GM12878 (cell line): ENCODE data around the gene FRZB. TPM values are rescaled to one million over a fixed set of nuclear protein-coding genes. Genes with fewer than 3 reads are reported as not detected.

Experiments
- ATAC-seq: fragments of 200-7000 bp; cut with Tn5 transposase; 3 replicates; pipeline ENCODE4 v1.9.1; 2020; ENCODE audit warnings: mild to moderate bottlenecking, moderate library complexity
- BruUV-seq: library from RNA; stranded (reverse); fragments of 400-500 nt; replicated peaks from 2 replicates; lab custom pipeline; 2021; lab: Mats Ljungman, UMichigan
- CTCF ChIA-PET: fragments of 300-600 bp; sonication (Branson Sonifier 250); formaldehyde crosslinking; extraction: SDS; loops from one replicate; lab custom pipeline; 2021; ENCODE audit warnings: inconsistent platforms; lab: Yijun Ruan, JAX
- POLR2A ChIA-PET: fragments of 350-600 bp; formaldehyde crosslinking; extraction: SDS; loops from one replicate; lab custom pipeline; 2021; ENCODE audit warnings: inconsistent platforms; lab: Charles Lee
- RAD21 ChIA-PET: fragments of 300-600 bp; sonication (Branson Sonifier 250); formaldehyde crosslinking; loops from one replicate; lab custom pipeline; 2023; ENCODE audit warnings: antibody characterized with exemption; ENCODE audit not compliant: unreplicated experiment; lab: Charles Lee
- SMC1A ChIA-PET: fragments of 300-600 bp; sonication (Branson Sonifier 250); formaldehyde crosslinking; loops from one replicate; lab custom pipeline; 2023; ENCODE audit not compliant: unreplicated experiment, uncharacterized antibody; lab: Charles Lee
- DNase-seq: peaks from one replicate; pipeline ENCODE4 v3.0.0-alpha.2; 2011; ENCODE audit warnings: low read depth, low spot score
- FAIRE-seq: peaks from 3 replicates; lab custom pipeline; 2011; peaks lifted over from hg19 to GRCh38; lab: Jason Lieb, UNC
- H2AFZ ChIP-seq: 2 replicates; pipeline ENCODE4 v1.6.0; 2011; ENCODE audit warnings: low read depth, low read length, control low read depth; ENCODE audit not compliant: control insufficient read depth
- H3K27ac ChIP-seq: 2 replicates; pipeline ENCODE4 v1.5.1; 2011; ENCODE audit warnings: control low read depth; ENCODE audit not compliant: control insufficient read depth, insufficient read depth
- H3K27me3 ChIP-seq, 2 experiments: replicated peaks in 1 of 2; 2 replicates each; pipeline versions ENCODE4 v1.6.0 to v1.6.1; 2011; ENCODE audit warnings: low read length in 1 of 2; ENCODE audit not compliant: control insufficient read depth in 2 of 2, insufficient read depth in 2 of 2
- H3K36me3 ChIP-seq, 2 experiments: 2 replicates each; pipeline ENCODE4 v1.5.1; 2011; ENCODE audit warnings: low read length in 1 of 2; ENCODE audit not compliant: control insufficient read depth in 2 of 2, insufficient read depth in 2 of 2
- H3K4me1 ChIP-seq: 2 replicates; pipeline ENCODE4 v1.6.1; 2011; ENCODE audit warnings: mild to moderate bottlenecking, low read length, moderate library complexity, mixed read lengths; ENCODE audit not compliant: control insufficient read depth, insufficient read depth
- H3K4me2 ChIP-seq: 2 replicates; pipeline ENCODE4 v1.6.0; 2011; ENCODE audit warnings: control low read depth; ENCODE audit not compliant: control insufficient read depth, insufficient read depth
- H3K4me3 ChIP-seq: fragments of 200-600 bp; sonication (generic); 2 replicates; pipeline ENCODE4 v1.5.1; 2016
- H3K79me2 ChIP-seq: 2 replicates; pipeline ENCODE4 v1.6.0; 2011; ENCODE audit warnings: low read length; ENCODE audit not compliant: control insufficient read depth, insufficient read depth
- H3K9ac ChIP-seq: 2 replicates; pipeline ENCODE4 v1.8.0; 2011; ENCODE audit warnings: low read length, control low read depth, mixed read lengths; ENCODE audit not compliant: control insufficient read depth, insufficient read depth
- H3K9me3 ChIP-seq: replicated peaks from 3 replicates; pipeline ENCODE4 v1.5.1; 2011; ENCODE audit warnings: mild to moderate bottlenecking, low read length; ENCODE audit not compliant: control insufficient read depth, insufficient read depth
- H4K20me1 ChIP-seq: 2 replicates; pipeline ENCODE4 v1.6.0; 2011; ENCODE audit not compliant: control insufficient read depth, insufficient read depth
- ASH2L ChIP-seq: fragments of 300-600, 200-600 bp; sonication (generic); IDR thresholded peaks from 2 replicates; pipeline ENCODE4 v1.6.1; 2017; ENCODE audit warnings: low read depth, mild to moderate bottlenecking, borderline replicate concordance
- BHLHE40 ChIP-seq, 2 experiments: fragments of 450-650 bp in 1 of 2; IDR thresholded peaks; 2 replicates each; pipeline ENCODE4 v1.6.1; 2011 to 2017; ENCODE audit warnings: low read depth in 2 of 2, borderline replicate concordance in 1 of 2, improper control_type of control experiment in 1 of 2, low read length in 1 of 2, mild to moderate bottlenecking in 1 of 2
- EED ChIP-seq: sonication (generic); IDR thresholded peaks from 2 replicates; pipeline ENCODE4 v1.6.1; 2016; ENCODE audit warnings: antibody characterized with exemption, low read depth
- HDAC2 ChIP-seq: fragments of 200-600 bp; sonication (generic); IDR thresholded peaks from 2 replicates; pipeline ENCODE4 v1.6.1; 2017
- IKZF2 ChIP-seq, 2 experiments: fragments of 450-650 bp; IDR thresholded peaks; 2 replicates each; pipeline ENCODE4 v1.6.1; 2017; ENCODE audit warnings: mild to moderate bottlenecking in 2 of 2, moderate library complexity in 2 of 2
- PML ChIP-seq: IDR thresholded peaks from 2 replicates; pipeline ENCODE4 v1.6.1; 2012; ENCODE audit warnings: low read length, inconsistent platforms
- POLR2AphosphoS2 ChIP-seq: IDR thresholded peaks from 2 replicates; pipeline ENCODE4 v1.6.1; 2011; ENCODE audit warnings: low read depth, mild to moderate bottlenecking, low read length, improper control_type of control experiment, moderate library complexity
- RAD21 ChIP-seq: IDR thresholded peaks from 2 replicates; pipeline ENCODE4 v1.6.1; 2011; ENCODE audit warnings: mild to moderate bottlenecking, low read depth, low read length, moderate library complexity; ENCODE audit not compliant: insufficient read depth
- RB1 ChIP-seq: fragments of 450-650 bp; formaldehyde crosslinking; IDR thresholded peaks from 2 replicates; pipeline ENCODE4 v1.6.1; 2017; ENCODE audit warnings: mild to moderate bottlenecking, borderline replicate concordance
- SMAD5 ChIP-seq: IDR thresholded peaks from 2 replicates; pipeline ENCODE4 v1.6.1; 2016; ENCODE audit warnings: antibody characterized with exemption, low read depth
- USF1 ChIP-seq: IDR thresholded peaks from 2 replicates; pipeline ENCODE4 v1.6.1; 2011; ENCODE audit warnings: borderline replicate concordance, low read depth, mild to moderate bottlenecking, moderate library complexity, mixed read lengths, low read length; ENCODE audit not compliant: insufficient read depth; ENCODE audit errors: extremely low read length
- WGBS: methylation state at CpG from one replicate; pipeline ENCODE4 v1.1.6; 2016; ENCODE audit warnings: low lambda C conversion rate; ENCODE audit not compliant: insufficient replicate concordance, insufficient coverage; ENCODE audit errors: missing lambda C conversion rate; 5-methylcytosine and 5-hydroxymethylcytosine counted together
- in situ Hi-C: fragments of 300-500 bp; cut with MboI; formaldehyde crosslinking; loops from 9 replicates; pipeline ENCODE4 v1.14.3; 2018; ENCODE audit warnings: mixed read lengths
- intact Hi-C: fragments of 100-400 bp; cut with micrococcal nuclease; formaldehyde crosslinking; loops from one replicate; pipeline ENCODE4 v1.14.2; 2022; ENCODE audit not compliant: unreplicated experiment
- polyA plus RNA-seq, 11 experiments: library from polyadenylated mRNA; depleted of rRNA in 4 of 11; unstranded in 6 of 11; stranded (reverse) in 5 of 11; fragments of >200 nt; fragmentation: Nextera tagmentation in 4 of 11; fragmentation: Illumina TruSeq in 1 of 11; extraction: Ambion mirVana in 4 of 11; extraction: Trizol in 1 of 11; gene quantifications; 1 replicate in 1 of 11; 2 replicates in 10 of 11; pipeline versions ENCODE4 v1.2.1 to v1.2.3, GENCODE V29; 2011 to 2016; ENCODE audit warnings: inconsistent platforms in 2 of 11, missing spikeins in 2 of 11, low read depth in 1 of 11
- total RNA-seq, 4 experiments: library from RNA; depleted of rRNA in 3 of 4; stranded (reverse); fragments of >200 nt in 3 of 4; fragmentation: Illumina TruSeq in 1 of 4; extraction: Trizol in 1 of 4; gene quantifications; 2 replicates each; pipeline versions ENCODE4 v1.2.1 to v1.2.3, GENCODE V29; 2013 to 2021

Gene FRZB
- total and polyA plus RNA-seq, 10 of the 15 experiments (the other 5 are each of a cell fraction or from before 2014, with no cell fraction given): 0.03 TPM; not detected in 9

DNA sequence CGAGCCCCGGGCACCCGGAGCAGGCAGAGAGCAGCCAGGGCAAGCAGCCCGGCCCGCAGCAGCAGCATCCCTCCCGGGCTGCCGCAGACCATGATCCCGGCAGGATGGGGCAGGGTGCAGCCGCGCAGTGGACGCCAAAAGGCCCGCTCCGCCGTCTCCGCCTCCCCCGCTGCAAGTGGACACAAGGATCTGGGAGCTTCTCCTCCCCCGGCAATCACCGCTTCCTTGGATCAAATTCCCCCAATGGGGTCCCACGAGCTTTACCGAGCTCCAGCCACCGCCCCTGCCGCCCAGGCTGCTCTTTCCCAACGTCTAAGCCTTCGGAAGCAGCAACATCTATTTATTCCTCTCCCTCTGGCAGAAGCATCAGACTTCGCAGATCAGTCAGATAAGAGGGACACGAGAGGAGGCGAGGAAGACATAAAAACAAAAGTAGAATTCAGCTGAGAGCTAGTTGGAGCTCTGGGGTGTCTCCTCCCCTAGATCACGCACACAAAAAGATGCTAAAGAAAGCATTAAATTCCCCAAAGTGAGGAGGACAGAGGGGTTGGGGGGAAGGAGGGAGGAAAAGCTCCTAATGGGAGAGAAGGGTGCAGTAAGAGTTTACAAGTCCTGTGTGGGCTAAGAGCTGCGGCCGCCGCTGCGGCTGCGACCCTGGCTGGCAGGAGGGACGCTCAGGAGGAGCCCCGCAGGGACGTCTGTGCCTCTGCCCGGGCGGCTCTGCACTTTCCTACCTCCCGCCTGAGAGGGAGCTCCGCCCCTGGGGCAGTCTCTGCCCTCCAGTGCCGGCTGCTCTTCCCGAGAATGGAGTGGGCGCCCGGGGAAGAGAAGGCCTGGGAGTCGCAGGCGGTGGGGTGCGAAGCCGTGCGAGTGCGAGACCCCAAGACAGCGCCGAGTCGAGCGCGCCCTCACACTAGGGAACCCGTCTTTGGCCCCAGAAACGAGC lies at the start of gene FRZB (continued):
- no peak for TF ChIP-seq IKZF2 (IDR thresholded peaks at IDR 0.05)
- no peak for TF ChIP-seq ASH2L
- TF ChIP-seq PML: no peak
- no peak for TF ChIP-seq POLR2AphosphoS2

DNA sequence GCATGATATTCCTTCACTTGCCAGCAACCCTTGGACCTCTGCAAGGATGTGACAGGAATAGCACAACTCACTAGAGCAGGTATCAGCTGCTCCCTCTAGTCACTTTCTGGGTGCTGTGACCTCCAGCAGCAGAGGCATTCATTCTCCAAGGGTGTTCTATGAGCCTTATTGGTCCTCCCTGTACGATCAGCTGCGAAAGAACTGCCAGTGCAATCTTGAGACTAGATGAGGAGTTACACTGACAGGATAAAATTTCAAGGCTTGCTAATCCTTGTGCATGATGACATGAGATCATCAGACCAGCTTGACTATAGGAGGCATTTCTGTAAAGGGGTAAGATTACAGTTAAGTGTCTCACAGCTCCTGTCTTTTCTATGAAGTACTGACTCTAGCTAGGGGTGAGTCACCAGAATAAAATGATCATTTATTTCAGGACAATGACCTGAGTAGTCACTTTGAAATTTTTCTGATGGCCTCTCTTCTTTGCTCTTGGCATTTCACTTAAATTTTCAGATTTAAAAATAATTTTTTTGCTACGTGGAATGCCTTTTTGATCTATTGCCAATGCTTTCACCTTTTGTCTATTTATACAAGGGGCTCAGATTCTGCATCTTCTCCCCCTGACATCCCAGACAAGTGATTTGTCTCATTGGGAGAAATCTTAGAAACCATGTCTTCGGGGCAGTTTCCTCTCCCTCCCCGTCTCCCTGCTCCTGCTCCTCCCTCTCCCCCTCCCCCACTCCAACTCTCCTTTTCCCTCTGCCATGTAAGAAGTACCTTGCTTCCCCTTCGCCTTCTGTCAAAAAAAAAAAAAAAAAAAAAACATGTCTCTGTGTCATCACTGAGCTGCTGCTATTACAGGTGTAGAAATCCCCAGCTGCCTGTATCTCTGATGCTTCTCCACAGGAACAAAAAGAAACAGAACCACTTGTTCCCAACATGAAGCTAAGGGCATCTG lies 49.2 kb upstream of the FRZB start:
- H2AFZ ChIP-seq: no peak overlapping the region
- H3K4me3 ChIP-seq: no peak overlapping the region
- H3K4me2 ChIP-seq: no peak overlapping the region
- no peaks in the 10 kb centered on the region for H3K4me1 ChIP-seq
- no peaks in the 10 kb centered on the region for H3K9me3 ChIP-seq
- no peaks in the 10 kb centered on the region for H4K20me1 ChIP-seq
- no peak for ATAC-seq
- H3K9ac ChIP-seq: no peak overlapping the region
- H3K27me3 ChIP-seq: no peaks in the 10 kb centered on the region
- no peaks in the 10 kb centered on the region for H3K36me3 ChIP-seq
- POLR2A ChIA-PET: interaction anchor here (0.7 kb wide), 1 partner anchor 122 kb away, joined by 3 read pairs; no protein-coding TSS in a partner anchor
- RAD21 ChIA-PET: no interaction called here
- no peak overlapping the region for H3K27ac ChIP-seq
- no peaks in the 10 kb centered on the region for H3K79me2 ChIP-seq
- TF ChIP-seq HDAC2: no peak
- TF ChIP-seq RB1: no peak
- TF ChIP-seq SMAD5: no peak
- no peak for TF ChIP-seq USF1
- no peak for TF ChIP-seq EED
- no peak for TF ChIP-seq RAD21
- no peak for TF ChIP-seq BHLHE40 (IDR thresholded peaks at IDR 0.05; ENCODE audit: borderline replicate concordance in 1 of 2, low read depth in 2 of 2, low read length in 1 of 2)
- no peak for FAIRE-seq
- SMC1A ChIA-PET: no interaction called here
- no TSS peak for BruUV-seq
- in situ Hi-C loops: no loop called here
- CTCF ChIA-PET: interaction anchor here (0.6 kb wide), 1 partner anchor 623 kb away, joined by 3 read pairs; no protein-coding TSS in a partner anchor
- 52% methylated on average over 5 of the region's 6 CpGs for WGBS
- intact Hi-C loops: no loop called here
- DNase-seq: no peak
